Endothelial cell of umbilical vein (primary cell): ENCODE results near the gene INHBC. TPM values are rescaled to one million over a fixed set of nuclear protein-coding genes. Genes with fewer than 3 reads are reported as not detected.

Source experiments
- BruUV-seq: library from RNA; stranded (reverse); fragments of 400-500 nt; replicated peaks from 2 replicates; lab custom pipeline; 2021; lab: Mats Ljungman, UMichigan
- CTCF ChIA-PET: fragments of 300-600, 350-600 bp; sonication (Branson Sonifier 250); formaldehyde crosslinking; loops from one replicate; lab custom pipeline; 2021; ENCODE audit warnings: antibody characterized with exemption, inconsistent platforms; lab: Charles Lee
- POLR2A ChIA-PET: fragments of 300-600, 350-600 bp; sonication (Branson Sonifier 250); formaldehyde crosslinking; loops from one replicate; lab custom pipeline; 2021; ENCODE audit warnings: antibody characterized with exemption, inconsistent platforms; lab: Charles Lee
- DNase-seq: peaks from one replicate; pipeline ENCODE4 v3.0.0-alpha.2; 2011; ENCODE audit warnings: low read depth, low spot score
- FAIRE-seq: peaks from 2 replicates; lab custom pipeline; 2011; peaks lifted over from hg19 to GRCh38; lab: Jason Lieb, UNC
- H2AFZ ChIP-seq: 2 replicates; pipeline ENCODE4 v1.6.0; 2012; ENCODE audit warnings: low read depth, low read length, control low read depth, inconsistent platforms
- H3K27ac ChIP-seq: 2 replicates; pipeline ENCODE4 v1.5.1; 2011; ENCODE audit warnings: low read depth, mild to moderate bottlenecking, control low read depth, low read length, moderate library complexity; ENCODE audit not compliant: insufficient read depth
- H3K27me3 ChIP-seq, 2 experiments: 2 replicates each; pipeline versions ENCODE4 v1.6.0 to v1.6.1; 2011; ENCODE audit warnings: low read length in 2 of 2, mixed read lengths in 1 of 2; ENCODE audit not compliant: control insufficient read depth in 2 of 2, insufficient read depth in 2 of 2
- H3K36me3 ChIP-seq, 2 experiments: 2 replicates in 1 of 2; 3 replicates in 1 of 2; pipeline ENCODE4 v1.5.1; 2011; ENCODE audit warnings: low read length in 2 of 2, mild to moderate bottlenecking in 1 of 2, moderate library complexity in 1 of 2; ENCODE audit not compliant: control insufficient read depth in 2 of 2, insufficient read depth in 2 of 2; ENCODE audit errors: extremely low read depth in 1 of 2
- H3K4me1 ChIP-seq: 3 replicates; pipeline ENCODE4 v1.5.1; 2011; ENCODE audit warnings: mild to moderate bottlenecking, low read length; ENCODE audit not compliant: control insufficient read depth, insufficient read depth; ENCODE audit errors: extremely low read depth
- H3K4me2 ChIP-seq: 2 replicates; pipeline ENCODE4 v1.6.1; 2011; ENCODE audit warnings: low read length, control low read depth, mixed read lengths; ENCODE audit not compliant: insufficient read depth
- H3K4me3 ChIP-seq, 3 experiments: fragments of 200-600 bp in 1 of 3; sonication (generic), shearing (Covaris generic) in 1 of 3; replicated peaks in 1 of 3; 2 replicates each; pipeline ENCODE4 v1.5.1; 2011 to 2016; ENCODE audit warnings: control low read depth in 3 of 3, low read length in 3 of 3, mild to moderate bottlenecking in 2 of 3, inconsistent platforms in 1 of 3, low read depth in 1 of 3, moderate library complexity in 1 of 3; ENCODE audit not compliant: insufficient read depth in 1 of 3
- H3K79me2 ChIP-seq: 2 replicates; pipeline ENCODE4 v1.6.0; 2012; ENCODE audit warnings: low read length, inconsistent platforms; ENCODE audit not compliant: control insufficient read depth, insufficient read depth
- H3K9ac ChIP-seq: replicated peaks from 2 replicates; pipeline ENCODE3; 2011; ENCODE audit warnings: low read length, control low read depth; ENCODE audit not compliant: insufficient read depth; ENCODE audit errors: extremely low read depth
- H3K9me1 ChIP-seq: replicated peaks from 3 replicates; pipeline ENCODE4 v1.6.0; 2011; ENCODE audit warnings: mild to moderate bottlenecking, low read length; ENCODE audit not compliant: control insufficient read depth, insufficient read depth; ENCODE audit errors: extremely low read depth
- H3K9me3 ChIP-seq: replicated peaks from 2 replicates; pipeline ENCODE4 v1.5.1; 2012; ENCODE audit warnings: low read length, inconsistent platforms; ENCODE audit not compliant: control insufficient read depth, insufficient read depth
- H4K20me1 ChIP-seq: replicated peaks from 2 replicates; pipeline ENCODE3; 2011; ENCODE audit warnings: mild to moderate bottlenecking, low read length; ENCODE audit not compliant: control insufficient read depth, insufficient read depth; ENCODE audit errors: extremely low read depth
- CTCF ChIP-seq, 2 donors: IDR thresholded peaks; 1 replicate in 1 of 2; 2 replicates in 1 of 2; pipeline ENCODE4 v1.5.1; 2011; ENCODE audit warnings: low read length in 2 of 2, mild to moderate bottlenecking in 2 of 2, moderate library complexity in 2 of 2, control low read depth in 1 of 2, inconsistent platforms in 1 of 2, low read depth in 1 of 2; ENCODE audit not compliant: insufficient read depth in 1 of 2; ENCODE audit errors: extremely low read depth in 1 of 2
- EZH2 ChIP-seq: IDR thresholded peaks from 2 replicates; pipeline ENCODE4 v1.6.1; 2012; ENCODE audit warnings: borderline replicate concordance, low read depth, mild to moderate bottlenecking, moderate library complexity, low read length, inconsistent platforms; ENCODE audit not compliant: severe bottlenecking
- FOS ChIP-seq: IDR thresholded peaks from 2 replicates; pipeline ENCODE4 v1.6.1; 2011; ENCODE audit warnings: mild to moderate bottlenecking, low read length, moderate library complexity, borderline replicate concordance; ENCODE audit not compliant: insufficient read depth
- GATA2 ChIP-seq: IDR thresholded peaks from 2 replicates; pipeline ENCODE4 v1.7.0; 2011; ENCODE audit warnings: low read depth, mild to moderate bottlenecking, moderate library complexity, mixed read lengths, low read length; ENCODE audit not compliant: insufficient read length, insufficient read depth
- JUN ChIP-seq: IDR thresholded peaks from 2 replicates; pipeline ENCODE4 v1.6.1; 2011; ENCODE audit warnings: borderline replicate concordance, low read depth; ENCODE audit not compliant: insufficient read length, insufficient read depth
- MAX ChIP-seq: IDR thresholded peaks from 2 replicates; pipeline ENCODE4 v1.6.1; 2011; ENCODE audit not compliant: insufficient read depth, insufficient read length
- MYC ChIP-seq: IDR thresholded peaks from one replicate; pipeline ENCODE4 v1.6.1; 2011; ENCODE audit warnings: mild to moderate bottlenecking, low read depth, low read length
- POLR2A ChIP-seq: IDR thresholded peaks from 2 replicates; pipeline ENCODE4 v1.6.1; 2012; ENCODE audit warnings: low read depth, mild to moderate bottlenecking, control low read depth, low read length
- POLR2AphosphoS5 ChIP-seq: IDR thresholded peaks from 2 replicates; pipeline ENCODE4 v1.6.1; 2012; ENCODE audit warnings: low read depth, mild to moderate bottlenecking, control low read depth, low read length, moderate library complexity; ENCODE audit not compliant: insufficient read depth
- dilution Hi-C: fragments of 300-500 bp; cut with MboI; formaldehyde crosslinking; loops from one replicate; pipeline ENCODE4 v1.15.0; 2019; ENCODE audit warnings: low sequenced_read_pairs; ENCODE audit not compliant: extremely low pct_ligation_motif_present
- intact Hi-C: fragments of 100-400 bp; cut with micrococcal nuclease; formaldehyde crosslinking; loops from one replicate; pipeline ENCODE4 v1.10.0; 2022
- polyA plus RNA-seq, 4 experiments: library from polyadenylated mRNA; depleted of rRNA in 3 of 4; stranded (reverse) in 3 of 4; unstranded in 1 of 4; fragments of >200 nt; gene quantifications; 2 replicates each; pipeline versions ENCODE4 v1.2.1 to v1.2.3, GENCODE V29; 2011 to 2012; ENCODE audit warnings: missing spikeins in 1 of 4
- total RNA-seq: library from RNA; stranded (reverse); gene quantifications from 2 replicates; pipeline ENCODE4 v1.2.3, GENCODE V29; 2021

INHBC gene
- total and polyA plus RNA-seq, 2 donors (not counting 3 experiments of a cell fraction or from before 2014, with no cell fraction given): not detected

- no TSS peak for BruUV-seq
- no peak overlapping the region for H3K4me2 ChIP-seq
- no peaks in the 10 kb centered on the region for H3K9me1 ChIP-seq
- DNase-seq (no peak), FAIRE-seq (no peak)
- H3K79me2 ChIP-seq: peaks cover 21% of the 10 kb centered on the region
- TF ChIP-seq EZH2 (no peak), POLR2AphosphoS5 (no peak), CTCF (IDR thresholded peaks at IDR 0.05; ENCODE audit: extremely low read depth in 1 of 2, insufficient read depth in 1 of 2, low read depth in 1 of 2, low read length in 2 of 2) (no peak), MYC (no peak), JUN (no peak), POLR2A (no peak), FOS (no peak), GATA2 (no peak), MAX (no peak)
- H2AFZ ChIP-seq: no peak overlapping the region
- no peak overlapping the region for H3K27ac ChIP-seq
- no peak overlapping the region for H3K4me3 ChIP-seq
- H3K9me3 ChIP-seq: no peaks in the 10 kb centered on the region
- H3K9ac ChIP-seq: no peak overlapping the region
- no peaks in the 10 kb centered on the region for H4K20me1 ChIP-seq
- POLR2A ChIA-PET: no interaction called here
- peaks cover 6% of the 10 kb centered on the region for H3K4me1 ChIP-seq
- dilution Hi-C loops (no loop called here), intact Hi-C loops (no loop called here)
- H3K27me3 ChIP-seq: no peaks in the 10 kb centered on the region
- no peaks in the 10 kb centered on the region for H3K36me3 ChIP-seq
- CTCF ChIA-PET: interaction anchor here (1.5 to 2.2 kb wide), 3 partner anchors 23 to 119 kb away, joined by 3 to 12 read pairs (median 7); partner anchors contain the start of gene INHBE
Observed at GRCh38 chr12:57428965-57429364, 5.6 kb upstream of the INHBC start.
